Endothelial cell of umbilical vein (primary cell): Measurements from ENCODE around the gene IZUMO3. TPM values are rescaled to one million over a fixed set of nuclear protein-coding genes. Genes with fewer than 3 reads are reported as not detected.

Experiments used
- BruUV-seq: library from RNA; stranded (reverse); fragments of 400-500 nt; replicated peaks from 2 replicates; lab custom pipeline; 2021; lab: Mats Ljungman, UMichigan
- CTCF ChIA-PET: fragments of 300-600, 350-600 bp; sonication (Branson Sonifier 250); formaldehyde crosslinking; loops from one replicate; lab custom pipeline; 2021; ENCODE audit warnings: antibody characterized with exemption, inconsistent platforms; lab: Charles Lee
- POLR2A ChIA-PET: fragments of 300-600, 350-600 bp; sonication (Branson Sonifier 250); formaldehyde crosslinking; loops from one replicate; lab custom pipeline; 2021; ENCODE audit warnings: antibody characterized with exemption, inconsistent platforms; lab: Charles Lee
- DNase-seq: peaks from one replicate; pipeline ENCODE4 v3.0.0-alpha.2; 2011; ENCODE audit warnings: low read depth, low spot score
- FAIRE-seq: peaks from 2 replicates; lab custom pipeline; 2011; peaks lifted over from hg19 to GRCh38; lab: Jason Lieb, UNC
- H2AFZ ChIP-seq: 2 replicates; pipeline ENCODE4 v1.6.0; 2012; ENCODE audit warnings: low read depth, low read length, control low read depth, inconsistent platforms
- H3K27ac ChIP-seq: 2 replicates; pipeline ENCODE4 v1.5.1; 2011; ENCODE audit warnings: low read depth, mild to moderate bottlenecking, control low read depth, low read length, moderate library complexity; ENCODE audit not compliant: insufficient read depth
- H3K27me3 ChIP-seq, 2 experiments: 2 replicates each; pipeline versions ENCODE4 v1.6.0 to v1.6.1; 2011; ENCODE audit warnings: low read length in 2 of 2, mixed read lengths in 1 of 2; ENCODE audit not compliant: control insufficient read depth in 2 of 2, insufficient read depth in 2 of 2
- H3K36me3 ChIP-seq, 2 experiments: 2 replicates in 1 of 2; 3 replicates in 1 of 2; pipeline ENCODE4 v1.5.1; 2011; ENCODE audit warnings: low read length in 2 of 2, mild to moderate bottlenecking in 1 of 2, moderate library complexity in 1 of 2; ENCODE audit not compliant: control insufficient read depth in 2 of 2, insufficient read depth in 2 of 2; ENCODE audit errors: extremely low read depth in 1 of 2
- H3K4me1 ChIP-seq: 3 replicates; pipeline ENCODE4 v1.5.1; 2011; ENCODE audit warnings: mild to moderate bottlenecking, low read length; ENCODE audit not compliant: control insufficient read depth, insufficient read depth; ENCODE audit errors: extremely low read depth
- H3K4me2 ChIP-seq: 2 replicates; pipeline ENCODE4 v1.6.1; 2011; ENCODE audit warnings: low read length, control low read depth, mixed read lengths; ENCODE audit not compliant: insufficient read depth
- H3K4me3 ChIP-seq, 3 experiments: fragments of 200-600 bp in 1 of 3; sonication (generic), shearing (Covaris generic) in 1 of 3; replicated peaks in 1 of 3; 2 replicates each; pipeline ENCODE4 v1.5.1; 2011 to 2016; ENCODE audit warnings: control low read depth in 3 of 3, low read length in 3 of 3, mild to moderate bottlenecking in 2 of 3, inconsistent platforms in 1 of 3, low read depth in 1 of 3, moderate library complexity in 1 of 3; ENCODE audit not compliant: insufficient read depth in 1 of 3
- H3K79me2 ChIP-seq: 2 replicates; pipeline ENCODE4 v1.6.0; 2012; ENCODE audit warnings: low read length, inconsistent platforms; ENCODE audit not compliant: control insufficient read depth, insufficient read depth
- H3K9ac ChIP-seq: replicated peaks from 2 replicates; pipeline ENCODE3; 2011; ENCODE audit warnings: low read length, control low read depth; ENCODE audit not compliant: insufficient read depth; ENCODE audit errors: extremely low read depth
- H3K9me1 ChIP-seq: replicated peaks from 3 replicates; pipeline ENCODE4 v1.6.0; 2011; ENCODE audit warnings: mild to moderate bottlenecking, low read length; ENCODE audit not compliant: control insufficient read depth, insufficient read depth; ENCODE audit errors: extremely low read depth
- H3K9me3 ChIP-seq: replicated peaks from 2 replicates; pipeline ENCODE4 v1.5.1; 2012; ENCODE audit warnings: low read length, inconsistent platforms; ENCODE audit not compliant: control insufficient read depth, insufficient read depth
- H4K20me1 ChIP-seq: replicated peaks from 2 replicates; pipeline ENCODE3; 2011; ENCODE audit warnings: mild to moderate bottlenecking, low read length; ENCODE audit not compliant: control insufficient read depth, insufficient read depth; ENCODE audit errors: extremely low read depth
- CTCF ChIP-seq, 2 donors: IDR thresholded peaks; 1 replicate in 1 of 2; 2 replicates in 1 of 2; pipeline ENCODE4 v1.5.1; 2011; ENCODE audit warnings: low read length in 2 of 2, mild to moderate bottlenecking in 2 of 2, moderate library complexity in 2 of 2, control low read depth in 1 of 2, inconsistent platforms in 1 of 2, low read depth in 1 of 2; ENCODE audit not compliant: insufficient read depth in 1 of 2; ENCODE audit errors: extremely low read depth in 1 of 2
- EZH2 ChIP-seq: IDR thresholded peaks from 2 replicates; pipeline ENCODE4 v1.6.1; 2012; ENCODE audit warnings: borderline replicate concordance, low read depth, mild to moderate bottlenecking, moderate library complexity, low read length, inconsistent platforms; ENCODE audit not compliant: severe bottlenecking
- FOS ChIP-seq: IDR thresholded peaks from 2 replicates; pipeline ENCODE4 v1.6.1; 2011; ENCODE audit warnings: mild to moderate bottlenecking, low read length, moderate library complexity, borderline replicate concordance; ENCODE audit not compliant: insufficient read depth
- GATA2 ChIP-seq: IDR thresholded peaks from 2 replicates; pipeline ENCODE4 v1.7.0; 2011; ENCODE audit warnings: low read depth, mild to moderate bottlenecking, moderate library complexity, mixed read lengths, low read length; ENCODE audit not compliant: insufficient read length, insufficient read depth
- JUN ChIP-seq: IDR thresholded peaks from 2 replicates; pipeline ENCODE4 v1.6.1; 2011; ENCODE audit warnings: borderline replicate concordance, low read depth; ENCODE audit not compliant: insufficient read length, insufficient read depth
- MAX ChIP-seq: IDR thresholded peaks from 2 replicates; pipeline ENCODE4 v1.6.1; 2011; ENCODE audit not compliant: insufficient read depth, insufficient read length
- MYC ChIP-seq: IDR thresholded peaks from one replicate; pipeline ENCODE4 v1.6.1; 2011; ENCODE audit warnings: mild to moderate bottlenecking, low read depth, low read length
- POLR2A ChIP-seq: IDR thresholded peaks from 2 replicates; pipeline ENCODE4 v1.6.1; 2012; ENCODE audit warnings: low read depth, mild to moderate bottlenecking, control low read depth, low read length
- POLR2AphosphoS5 ChIP-seq: IDR thresholded peaks from 2 replicates; pipeline ENCODE4 v1.6.1; 2012; ENCODE audit warnings: low read depth, mild to moderate bottlenecking, control low read depth, low read length, moderate library complexity; ENCODE audit not compliant: insufficient read depth
- dilution Hi-C: fragments of 300-500 bp; cut with MboI; formaldehyde crosslinking; loops from one replicate; pipeline ENCODE4 v1.15.0; 2019; ENCODE audit warnings: low sequenced_read_pairs; ENCODE audit not compliant: extremely low pct_ligation_motif_present
- intact Hi-C: fragments of 100-400 bp; cut with micrococcal nuclease; formaldehyde crosslinking; loops from one replicate; pipeline ENCODE4 v1.10.0; 2022
- polyA plus RNA-seq, 4 experiments: library from polyadenylated mRNA; depleted of rRNA in 3 of 4; stranded (reverse) in 3 of 4; unstranded in 1 of 4; fragments of >200 nt; gene quantifications; 2 replicates each; pipeline versions ENCODE4 v1.2.1 to v1.2.3, GENCODE V29; 2011 to 2012; ENCODE audit warnings: missing spikeins in 1 of 4
- total RNA-seq: library from RNA; stranded (reverse); gene quantifications from 2 replicates; pipeline ENCODE4 v1.2.3, GENCODE V29; 2021

Gene IZUMO3
- total and polyA plus RNA-seq, 2 donors (not counting 3 experiments of a cell fraction or from before 2014, with no cell fraction given) = not detected

- Histone ChIP-seq H3K9me1 (no peaks in the 10 kb centered on the region), H4K20me1 (no peaks in the 10 kb centered on the region), H3K27ac (no peak overlapping the region), H3K4me1 (no peaks in the 10 kb centered on the region), H3K4me3 (no peak overlapping the region), H3K27me3 (no peaks in the 10 kb centered on the region), H3K4me2 (no peak overlapping the region), H3K79me2 (no peaks in the 10 kb centered on the region), H3K9ac (no peak overlapping the region), H3K36me3 (no peaks in the 10 kb centered on the region), H3K9me3 (no peaks in the 10 kb centered on the region), H2AFZ (no peak overlapping the region)
- intact Hi-C loops (no loop called here), dilution Hi-C loops (no loop called here)
- BruUV-seq = no TSS peak
- ChIA-PET CTCF (no interaction called here), POLR2A (no interaction called here)
- DNase-seq = no peak
- TF ChIP-seq FOS (no peak), MAX (no peak), MYC (no peak), JUN (no peak), POLR2A (no peak), EZH2 (no peak), CTCF (IDR thresholded peaks at IDR 0.05; ENCODE audit: extremely low read depth in 1 of 2, insufficient read depth in 1 of 2, low read depth in 1 of 2, low read length in 2 of 2) (no peak), GATA2 (no peak), POLR2AphosphoS5 (no peak)
- FAIRE-seq = no peak
These were observed 44.7 kb upstream of the IZUMO3 start for GRCh38 chr9:24590432-24590831.
